ENCODE results near the gene SERPINA5.

SERPINA5 gene

GRCh38 chr14:94581127-94581999 lies at the start of gene SERPINA5:
TSS of gene SERPINA5 (plus strand) at chr14:94581426. CDS start at chr14:94587363, 5,937 bp downstream.
- H3K4me3 ChIP-seq (ENCODE audit: low read depth, low read length), result no peak within 1 kb of the TSS
- in situ Hi-C loops (cut with HindIII; ENCODE audit: low sequenced_read_pairs), result no loop called here
- no peak for TF ChIP-seq CTCF (IDR thresholded peaks at IDR 0.05; ENCODE audit: low read depth, low read length, missing control alignments)
- DNase-seq (ENCODE audit: low read depth), result no peak

- in situ Hi-C loops (cut with HindIII; ENCODE audit: low sequenced_read_pairs), result no loop called here
- H3K4me3 ChIP-seq (ENCODE audit: low read depth, low read length), result no peak overlapping the region
- TF ChIP-seq CTCF (IDR thresholded peaks at IDR 0.05; ENCODE audit: low read depth, low read length, missing control alignments), result no peak
- DNase-seq (ENCODE audit: low read depth), result peak; percentile 64
Measured at GRCh38 chr14:94532447-94532846, 48.8 kb upstream of the SERPINA5 start.

GRCh38 chr14:94535506-94535905 lies 45.7 kb upstream of the SERPINA5 start:
- no peak for DNase-seq (ENCODE audit: low read depth)
- H3K4me3 ChIP-seq (ENCODE audit: low read depth, low read length), result no peak overlapping the region
- in situ Hi-C loops (cut with HindIII; ENCODE audit: low sequenced_read_pairs), result no loop called here
- TF ChIP-seq CTCF (IDR thresholded peaks at IDR 0.05; ENCODE audit: low read depth, low read length, missing control alignments), result no peak

GRCh38 chr14:94536836-94537235 lies 44.4 kb upstream of the SERPINA5 start:
- in situ Hi-C loops (cut with HindIII; ENCODE audit: low sequenced_read_pairs), result no loop called here
- DNase-seq (ENCODE audit: low read depth), result no peak
- no peak overlapping the region for H3K4me3 ChIP-seq (ENCODE audit: low read depth, low read length)
- TF ChIP-seq CTCF (IDR thresholded peaks at IDR 0.05; ENCODE audit: low read depth, low read length, missing control alignments), result peak; percentile 31

GRCh38 chr14:94538070-94538740 lies 43.0 kb upstream of the SERPINA5 start:
- DNase-seq (ENCODE audit: low read depth), result no peak
- no peak for TF ChIP-seq CTCF (IDR thresholded peaks at IDR 0.05; ENCODE audit: low read depth, low read length, missing control alignments)
- in situ Hi-C loops (cut with HindIII; ENCODE audit: low sequenced_read_pairs), result no loop called here
- no peak overlapping the region for H3K4me3 ChIP-seq (ENCODE audit: low read depth, low read length)

GRCh38 chr14:94539181-94539580 lies 42.0 kb upstream of the SERPINA5 start:
- H3K4me3 ChIP-seq (ENCODE audit: low read depth, low read length), result no peak overlapping the region
- in situ Hi-C loops (cut with HindIII; ENCODE audit: low sequenced_read_pairs), result no loop called here
- no peak for DNase-seq (ENCODE audit: low read depth)
- no peak for TF ChIP-seq CTCF (IDR thresholded peaks at IDR 0.05; ENCODE audit: low read depth, low read length, missing control alignments)

Data from astrocyte of the cerebellum (primary cell).